Aorta (tissue), 5 donors: ENCODE results near the gene NUDT5. TPM values are rescaled to one million over a fixed set of nuclear protein-coding genes. Genes with fewer than 3 reads are reported as not detected.

Source experiments
- ATAC-seq: fragments of 200-7000 bp; cut with Tn5 transposase; one replicate; pipeline ENCODE4 v1.9.1; 2022; ENCODE audit warnings: moderate library complexity; ENCODE audit not compliant: low FRiP score
- DNase-seq, 2 donors: peaks; one replicate each; pipeline ENCODE4 v3.0.0-alpha.2; 2020
- H3K27ac ChIP-seq, 2 donors: one replicate each; pipeline ENCODE4 v1.5.1; 2013; ENCODE audit warnings: low read length in 2 of 2, mild to moderate bottlenecking in 2 of 2, moderate library complexity in 2 of 2, control low read depth in 1 of 2, inconsistent platforms in 1 of 2, low read depth in 1 of 2
- H3K27me3 ChIP-seq, 2 donors: one replicate each; pipeline ENCODE4 v1.6.1; 2013; ENCODE audit warnings: control low read depth in 1 of 2, low read length in 1 of 2, mild to moderate bottlenecking in 1 of 2, moderate library complexity in 1 of 2; ENCODE audit not compliant: insufficient read depth in 2 of 2, control insufficient read depth in 1 of 2
- H3K36me3 ChIP-seq, 2 donors: one replicate each; pipeline ENCODE4 v1.6.1; 2013; ENCODE audit warnings: control low read depth in 1 of 2, low read length in 1 of 2, mild to moderate bottlenecking in 1 of 2; ENCODE audit not compliant: insufficient read depth in 2 of 2, control insufficient read depth in 1 of 2
- H3K4me1 ChIP-seq, 2 donors: one replicate each; pipeline ENCODE4 v1.6.1; 2013; ENCODE audit warnings: low read length in 2 of 2, control low read depth in 1 of 2, mild to moderate bottlenecking in 1 of 2, moderate library complexity in 1 of 2; ENCODE audit not compliant: insufficient read depth in 2 of 2, control insufficient read depth in 1 of 2
- H3K4me3 ChIP-seq, 2 donors: one replicate each; pipeline ENCODE4 v1.5.1; 2013; ENCODE audit warnings: low read length in 2 of 2, control low read depth in 1 of 2, mild to moderate bottlenecking in 1 of 2
- H3K9me3 ChIP-seq: one replicate; pipeline ENCODE4 v1.6.1; 2013; ENCODE audit warnings: mild to moderate bottlenecking, low read length; ENCODE audit not compliant: control insufficient read depth
- WGBS, 2 donors: extraction: QIAGEN DNeasy Blood & Tissue Kit; methylation state at CpG; one replicate each; pipeline ENCODE4 v1.1.7; 2013; 5-methylcytosine and 5-hydroxymethylcytosine counted together
- intact Hi-C, 2 donors: fragments of 100-400 bp; cut with DNase I; formaldehyde crosslinking; loops; one replicate each; pipeline versions ENCODE4 v1.14.2 to v1.15.0; 2022
- polyA plus RNA-seq, 2 donors: library from polyadenylated mRNA; stranded (reverse); fragments of 200-250 nt; gene quantifications; one replicate each; pipeline ENCODE4 v1.2.3, GENCODE V29; 2013
- total RNA-seq, 2 donors: library from RNA; stranded (reverse); fragmentation: NEBNext Ultra II Directional; extraction: Animal tissue kit (Norgen Biotek cat#: 25700); gene quantifications; one replicate each; pipeline ENCODE4 v1.2.1, GENCODE V29; 2021
- donor health status: healthy with polysubstance abuse.
- donor health status: Bipolar disorder and iron deficiency.
- donor health status: DM: no; HTN: no; CAD: no.
- donor health status: DM: no; HTN: no; CAD: no.
- donor health status: DM: yes; HTN: yes; CAD: no.

Gene NUDT5
- total and polyA plus RNA-seq, 4 donors = 21.3 to 39.7 (median 31.9) TPM

- DNase-seq (no peak), ATAC-seq (no peak)
- intact Hi-C loops = no loop called here
- Histone ChIP-seq H3K36me3 (peaks cover 0 to 4% of the 10 kb centered on the region in 2 donors), H3K4me3 (peak overlapping the region; percentile 79 to 93), H3K9me3 (no peaks in the 10 kb centered on the region), H3K27me3 (no peaks in the 10 kb centered on the region), H3K4me1 (peaks cover 0 to 6% of the 10 kb centered on the region in 2 donors), H3K27ac (peak overlapping the region in 1 of 2 donors; percentile 66)
- 0 to 1% methylated on average over 12 of the region's 12 CpGs for WGBS, 2 donors
Observed at GRCh38 chr10:12195281-12195602, 449 bp downstream of the NUDT5 start.

GRCh38 chr10:12194752-12195271 is 879 bp downstream of the NUDT5 start:
- intact Hi-C loops = no loop called here
- ATAC-seq = peak; percentile 69
- WGBS, 2 donors = 1 to 2% methylated on average over 27 of the region's 27 CpGs

GRCh38 chr10:12193193-12193592 is 2.5 kb downstream of the NUDT5 start:
- no peak for ATAC-seq
- 86 to 88% methylated on average over 5 of the region's 5 CpGs for WGBS, 2 donors
- Histone ChIP-seq H3K27me3 (no peaks in the 10 kb centered on the region), H3K9me3 (no peaks in the 10 kb centered on the region), H3K4me1 (peaks cover 0 to 6% of the 10 kb centered on the region in 2 donors), H3K4me3 (no peak overlapping the region), H3K27ac (no peak overlapping the region), H3K36me3 (no peaks in the 10 kb centered on the region)
- DNase-seq = no peak
- intact Hi-C loops = no loop called here

More at GRCh38 chr10:12194752-12195271, 879 bp downstream of the NUDT5 start:
- Histone ChIP-seq H3K27ac (peak overlapping the region in 1 of 2 donors; percentile 66), H3K27me3 (no peaks in the 10 kb centered on the region), H3K4me1 (peaks cover 0 to 6% of the 10 kb centered on the region in 2 donors), H3K9me3 (no peaks in the 10 kb centered on the region), H3K4me3 (peak overlapping the region; percentile 79 to 93), H3K36me3 (peaks cover 0 to 4% of the 10 kb centered on the region in 2 donors)
- DNase-seq = peak; percentile 71 to 81

GRCh38 chr10:12191715-12192114 is 4.0 kb downstream of the NUDT5 start:
- DNase-seq (no peak), ATAC-seq (no peak)
- Histone ChIP-seq H3K27ac (no peak overlapping the region), H3K4me1 (peaks cover 0 to 6% of the 10 kb centered on the region in 2 donors), H3K36me3 (no peaks in the 10 kb centered on the region), H3K9me3 (no peaks in the 10 kb centered on the region), H3K27me3 (no peaks in the 10 kb centered on the region), H3K4me3 (no peak overlapping the region)
- intact Hi-C loops = no loop called here
- 22 to 24% methylated on average over 3 of the region's 3 CpGs for WGBS, 2 donors

GRCh38 chr10:12189426-12189825 is 6.3 kb downstream of the NUDT5 start:
- DNase-seq (peak in 1 of 2 donors; percentile 51), ATAC-seq (no peak)
- intact Hi-C loops = no loop called here
- WGBS, 2 donors = 6 to 8% methylated on average over 10 of the region's 10 CpGs
- no peak overlapping the region for H3K27ac ChIP-seq
- H3K9me3 ChIP-seq = no peaks in the 10 kb centered on the region
- peaks cover 0 to 5% of the 10 kb centered on the region in 2 donors for H3K4me1 ChIP-seq
- H3K4me3 ChIP-seq = no peak overlapping the region
- no peaks in the 10 kb centered on the region for H3K27me3 ChIP-seq
- peaks cover 3 to 6% of the 10 kb centered on the region in 2 donors for H3K36me3 ChIP-seq

- Histone ChIP-seq H3K4me3 (no peak overlapping the region), H3K9me3 (no peaks in the 10 kb centered on the region), H3K4me1 (no peaks in the 10 kb centered on the region), H3K27me3 (no peaks in the 10 kb centered on the region), H3K36me3 (peaks cover 3 to 6% of the 10 kb centered on the region in 2 donors), H3K27ac (no peak overlapping the region)
- WGBS, 2 donors = 87 to 94% methylated on average over 6 of the region's 6 CpGs
- ATAC-seq = no peak
- DNase-seq = no peak
- intact Hi-C loops = no loop called here
Observed at GRCh38 chr10:12188656-12189055, 7.0 kb downstream of the NUDT5 start.

- intact Hi-C loops = no loop called here
- Histone ChIP-seq H3K4me1 (no peaks in the 10 kb centered on the region), H3K36me3 (peaks cover 3 to 6% of the 10 kb centered on the region in 2 donors), H3K27ac (no peak overlapping the region), H3K27me3 (no peaks in the 10 kb centered on the region), H3K4me3 (no peak overlapping the region), H3K9me3 (no peaks in the 10 kb centered on the region)
- ATAC-seq = no peak
- no peak for DNase-seq
- 93 to 94% methylated on average over 5 of the region's 5 CpGs for WGBS, 2 donors
Observed at GRCh38 chr10:12187321-12187905, 8.3 kb downstream of the NUDT5 start.

GRCh38 chr10:12186323-12186722 is 9.4 kb downstream of the NUDT5 start:
- Histone ChIP-seq H3K27me3 (no peaks in the 10 kb centered on the region), H3K27ac (no peak overlapping the region), H3K4me1 (no peaks in the 10 kb centered on the region), H3K9me3 (no peaks in the 10 kb centered on the region), H3K4me3 (no peak overlapping the region), H3K36me3 (peaks cover 3 to 6% of the 10 kb centered on the region in 2 donors)
- intact Hi-C loops = no loop called here
- no peak for DNase-seq
- ATAC-seq = no peak
- 95% methylated on average over 8 of the region's 8 CpGs for WGBS, 2 donors

- Histone ChIP-seq H3K27ac (no peak overlapping the region), H3K27me3 (no peaks in the 10 kb centered on the region), H3K9me3 (no peaks in the 10 kb centered on the region), H3K4me1 (no peaks in the 10 kb centered on the region), H3K36me3 (peaks cover 6% of the 10 kb centered on the region in 2 donors), H3K4me3 (no peak overlapping the region)
- intact Hi-C loops = no loop called here
- no peak for ATAC-seq
- 96 to 97% methylated on average over 7 of the region's 7 CpGs for WGBS, 2 donors
- no peak for DNase-seq
Observed at GRCh38 chr10:12184165-12184564, 11.5 kb downstream of the NUDT5 start.
